ENCODE measurements around the gene CHSY1. TPM values are rescaled to one million over a fixed set of nuclear protein-coding genes. Genes with fewer than 3 reads are reported as not detected.

Gene CHSY1
- polyA plus RNA-seq, 3 donors, result 2.7 to 19.0 (median 3.0) TPM

DNA sequence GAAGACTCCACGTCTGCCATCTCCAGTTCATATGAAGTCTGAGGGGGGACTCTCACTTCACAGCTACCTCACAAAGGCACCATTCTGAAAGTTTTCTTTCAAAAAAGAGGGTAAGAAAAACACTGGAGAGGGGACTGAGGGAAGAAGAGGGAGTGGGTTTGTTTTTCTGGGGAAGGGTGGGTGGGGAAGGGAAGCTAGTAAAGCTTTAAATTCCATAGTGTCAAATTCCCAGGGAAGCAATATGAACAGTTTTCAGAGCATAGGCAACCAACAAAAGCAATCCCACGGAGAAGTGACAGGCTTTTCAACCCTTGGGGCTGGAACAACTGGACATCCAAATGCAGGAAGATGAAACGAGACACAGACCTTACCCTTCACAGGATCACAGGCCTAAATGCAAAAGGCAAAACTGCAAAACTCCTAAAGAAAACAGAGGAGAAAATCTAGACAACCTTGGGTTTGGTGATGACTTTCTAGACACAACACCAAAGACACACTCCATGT lies 61.7 kb downstream of the CHSY1 start:
- no peak overlapping the region for H3K9ac ChIP-seq (ENCODE audit: insufficient read depth, low read length, poor library complexity, severe bottlenecking)
- peaks cover 100% of the 10 kb centered on the region for H3K79me2 ChIP-seq (ENCODE audit: insufficient read depth, low read length)

DNA sequence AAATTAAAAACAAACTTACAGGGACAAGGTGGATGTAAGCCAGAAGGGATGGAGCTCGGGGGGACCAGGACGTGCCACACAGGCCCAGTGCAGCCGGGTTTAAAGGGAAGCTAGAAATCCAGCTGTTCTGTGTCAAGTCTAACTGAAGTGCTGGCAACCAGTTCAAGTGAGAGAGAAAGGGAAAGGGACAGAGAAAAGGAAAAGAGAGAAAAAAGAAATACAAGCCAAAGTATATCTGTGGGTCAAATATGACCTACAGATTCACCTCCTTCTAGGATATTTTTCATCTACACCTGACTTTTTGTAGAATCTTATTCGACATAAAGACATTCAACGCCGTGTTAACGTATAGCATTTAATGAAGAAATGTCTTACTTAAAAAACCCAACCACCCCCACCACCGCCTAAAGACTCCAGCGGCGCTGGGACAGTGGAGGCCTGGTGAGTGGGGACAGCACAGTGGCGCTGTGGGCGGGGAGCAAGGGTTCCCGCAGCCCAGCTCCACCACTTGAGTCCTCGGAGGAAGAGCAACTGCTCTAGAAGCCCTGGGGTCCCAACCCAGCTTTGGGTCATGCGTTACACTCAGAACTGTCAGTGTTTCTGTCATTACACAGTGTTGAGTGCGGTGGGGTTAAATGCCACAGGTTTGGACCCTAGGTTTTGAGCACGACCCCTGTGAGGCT lies 62.3 kb downstream of the CHSY1 start:
- Histone ChIP-seq H3K27ac (ENCODE audit: low read depth in 1 of 2, low read length in 2 of 2) (peak overlapping the region in 1 of 2 donors; percentile 70), H2AFZ (ENCODE audit: insufficient read depth, low read depth, low read length, poor library complexity, severe bottlenecking) (no peak overlapping the region), H3K4me2 (replicated peaks; ENCODE audit: extremely low read depth, low read length, poor library complexity, severe bottlenecking) (no peak overlapping the region), H3K27me3 (ENCODE audit: control insufficient read depth in 2 of 2, insufficient read depth in 2 of 2, low read length in 2 of 2) (no peaks in the 10 kb centered on the region), H3K4me3 (replicated peaks in 1 of 3; ENCODE audit: low read depth in 2 of 3, low read length in 3 of 3) (no peak overlapping the region), H3K9me3 (replicated peaks in 1 of 2; ENCODE audit: control insufficient read depth in 1 of 2, insufficient read depth in 1 of 2, low read length in 2 of 2) (no peaks in the 10 kb centered on the region), H3K9ac (ENCODE audit: insufficient read depth, low read length, poor library complexity, severe bottlenecking) (no peak overlapping the region), H3K36me3 (replicated peaks in 1 of 2; ENCODE audit: control insufficient read depth in 1 of 2, insufficient read depth in 2 of 2, low read length in 2 of 2) (peaks cover 0 to 8% of the 10 kb centered on the region in 2 donors), H3K4me1 (ENCODE audit: control insufficient read depth in 1 of 2, insufficient read depth in 2 of 2, low read length in 2 of 2) (peaks cover 37 to 49% of the 10 kb centered on the region in 2 donors), H3K79me2 (ENCODE audit: insufficient read depth, low read length) (peaks cover 100% of the 10 kb centered on the region), H4K20me1 (ENCODE audit: insufficient read depth, low read length) (peaks cover 64% of the 10 kb centered on the region)
- Mint-ChIP-seq H3K9me3 (no peaks in the 10 kb centered on the region), H3K4me3 (no peak overlapping the region), H3K4me1 (peaks cover 61% of the 10 kb centered on the region), H3K27me3 (ENCODE audit: low read depth in 3 of 3) (no peaks in the 10 kb centered on the region), H3K27ac (peak overlapping the region in 6 of 7 donors; percentile 45 to 84 (median 80)), H3K36me3 (peaks cover 8 to 31% of the 10 kb centered on the region in 2 donors)
- WGBS (ENCODE audit: insufficient coverage), result 93% methylated on average over 12 of the region's 17 CpGs
- DNase-seq, result no peak
- TF ChIP-seq, protein P1, sequence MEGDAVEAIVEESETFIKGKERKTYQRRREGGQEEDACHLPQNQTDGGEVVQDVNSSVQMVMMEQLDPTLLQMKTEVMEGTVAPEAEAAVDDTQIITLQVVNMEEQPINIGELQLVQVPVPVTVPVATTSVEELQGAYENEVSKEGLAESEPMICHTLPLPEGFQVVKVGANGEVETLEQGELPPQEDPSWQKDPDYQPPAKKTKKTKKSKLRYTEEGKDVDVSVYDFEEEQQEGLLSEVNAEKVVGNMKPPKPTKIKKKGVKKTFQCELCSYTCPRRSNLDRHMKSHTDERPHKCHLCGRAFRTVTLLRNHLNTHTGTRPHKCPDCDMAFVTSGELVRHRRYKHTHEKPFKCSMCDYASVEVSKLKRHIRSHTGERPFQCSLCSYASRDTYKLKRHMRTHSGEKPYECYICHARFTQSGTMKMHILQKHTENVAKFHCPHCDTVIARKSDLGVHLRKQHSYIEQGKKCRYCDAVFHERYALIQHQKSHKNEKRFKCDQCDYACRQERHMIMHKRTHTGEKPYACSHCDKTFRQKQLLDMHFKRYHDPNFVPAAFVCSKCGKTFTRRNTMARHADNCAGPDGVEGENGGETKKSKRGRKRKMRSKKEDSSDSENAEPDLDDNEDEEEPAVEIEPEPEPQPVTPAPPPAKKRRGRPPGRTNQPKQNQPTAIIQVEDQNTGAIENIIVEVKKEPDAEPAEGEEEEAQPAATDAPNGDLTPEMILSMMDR (IDR thresholded peaks at IDR 0.05), result no peak
- intact Hi-C loops (cut with micrococcal nuclease), result loop anchor here (5.0 to 10.0 kb wide), 4 partner anchors 53 to 67 kb away; partner anchors contain the start of gene CHSY1 (in 1 of the 2)

More for the DNA sequence above, 61.7 kb downstream of the CHSY1 start:
- no peaks in the 10 kb centered on the region for H3K9me3 ChIP-seq (replicated peaks in 1 of 2; ENCODE audit: control insufficient read depth in 1 of 2, insufficient read depth in 1 of 2, low read length in 2 of 2)
- intact Hi-C loops (cut with micrococcal nuclease), result loop anchor here (5.0 kb wide), 2 partner anchors 52 to 62 kb away; partner anchors contain the start of gene CHSY1 (in 1 of the 2)
- Mint-ChIP-seq H3K36me3 (peaks cover 5 to 26% of the 10 kb centered on the region in 2 donors), H3K9me3 (no peaks in the 10 kb centered on the region), H3K27ac (peak overlapping the region in 5 of 7 donors; percentile 66 to 84 (median 68)), H3K4me3 (no peak overlapping the region), H3K4me1 (peaks cover 65% of the 10 kb centered on the region), H3K27me3 (ENCODE audit: low read depth in 3 of 3) (no peaks in the 10 kb centered on the region)
- no peak overlapping the region for H3K4me2 ChIP-seq (replicated peaks; ENCODE audit: extremely low read depth, low read length, poor library complexity, severe bottlenecking)
- no peaks in the 10 kb centered on the region for H3K27me3 ChIP-seq (ENCODE audit: control insufficient read depth in 2 of 2, insufficient read depth in 2 of 2, low read length in 2 of 2)
- no peak overlapping the region for H3K4me3 ChIP-seq (replicated peaks in 1 of 3; ENCODE audit: low read depth in 2 of 3, low read length in 3 of 3)
- H3K36me3 ChIP-seq (replicated peaks in 1 of 2; ENCODE audit: control insufficient read depth in 1 of 2, insufficient read depth in 2 of 2, low read length in 2 of 2), result peaks cover 0 to 4% of the 10 kb centered on the region in 2 donors
- no CpG with 5 or more reads among the region's 3 CpGs for WGBS (ENCODE audit: insufficient coverage)
- H3K27ac ChIP-seq (ENCODE audit: low read depth in 1 of 2, low read length in 2 of 2), result peak overlapping the region in 1 of 2 donors; percentile 48
- no peak for DNase-seq
- H4K20me1 ChIP-seq (ENCODE audit: insufficient read depth, low read length), result peaks cover 63% of the 10 kb centered on the region
- TF ChIP-seq, protein P1 (IDR thresholded peaks at IDR 0.05), result no peak
- H2AFZ ChIP-seq (ENCODE audit: insufficient read depth, low read depth, low read length, poor library complexity, severe bottlenecking), result no peak overlapping the region
- peaks cover 41 to 55% of the 10 kb centered on the region in 2 donors for H3K4me1 ChIP-seq (ENCODE audit: control insufficient read depth in 1 of 2, insufficient read depth in 2 of 2, low read length in 2 of 2)

All from CD14-positive monocyte (primary cell).